ENCODE data around the gene PLEKHF1.

- TF ChIP-seq SIRT6 (IDR thresholded peaks at IDR 0.05; ENCODE audit: low read length) (no peak), EP300 (IDR thresholded peaks at IDR 0.05; ENCODE audit: borderline replicate concordance in 1 of 2, low read depth in 2 of 2, low read length in 2 of 2) (no peak), GABPA (IDR thresholded peaks at IDR 0.05; ENCODE audit: borderline replicate concordance, insufficient read depth, low read length) (no peak), POLR2A (IDR thresholded peaks at IDR 0.05; ENCODE audit: control extremely low read depth in 1 of 2, low read depth in 2 of 2, low read length in 2 of 2) (no peak), CTCF (IDR thresholded peaks at IDR 0.05; ENCODE audit: control extremely low read depth in 1 of 3, insufficient read depth in 1 of 3, low read depth in 1 of 3, low read length in 3 of 3) (no peak), MAX (IDR thresholded peaks at IDR 0.05) (no peak), EZH2 (IDR thresholded peaks at IDR 0.05; ENCODE audit: low read depth, low read length, severe bottlenecking) (no peak), YY1 (IDR thresholded peaks at IDR 0.05; ENCODE audit: low read depth, low read length) (no peak), MAFK (IDR thresholded peaks at IDR 0.05; ENCODE audit: low read depth, low read length) (no peak), FOSL1 (IDR thresholded peaks at IDR 0.05; ENCODE audit: insufficient read depth, low read depth, low read length) (no peak), USF2 (IDR thresholded peaks at IDR 0.05; ENCODE audit: low read length) (no peak), BACH1 (IDR thresholded peaks at IDR 0.05; ENCODE audit: low read length) (no peak), KDM5A (IDR thresholded peaks at IDR 0.05; ENCODE audit: low read length) (no peak)
Observed at GRCh38 chr19:29676586-29676985, 11.3 kb downstream of the PLEKHF1 start.

Measured in H1 (cell line).